SU-DHL-6 (cell line): ENCODE results near the gene HOXC12.

ENCODE experiments used
- H2AFZ ChIP-seq: fragments of 200-600 bp; sonication (generic); 2 replicates; pipeline ENCODE4 v1.6.1; 2014; ENCODE audit warnings: low read depth, mild to moderate bottlenecking, moderate library complexity, mixed read lengths, antibody characterized with exemption, low read length; ENCODE audit not compliant: severe bottlenecking
- H3F3A ChIP-seq: fragments of 200-600 bp; shearing (Covaris generic); 2 replicates; pipeline ENCODE4 v1.6.0; 2016; ENCODE audit warnings: antibody characterized with exemption, mild to moderate bottlenecking; ENCODE audit not compliant: insufficient read depth
- H3K27ac ChIP-seq: fragments of 200-600 bp; sonication (generic); 2 replicates; pipeline ENCODE4 v1.5.1; 2016; ENCODE audit warnings: low read depth, mild to moderate bottlenecking, low read length, moderate library complexity, mixed read lengths
- H3K27me3 ChIP-seq: fragments of 200-600 bp; sonication (generic), shearing (Covaris generic); 2 replicates; pipeline ENCODE4 v1.6.0; 2014; ENCODE audit warnings: mild to moderate bottlenecking, low read length
- H3K36me3 ChIP-seq: fragments of 200-600 bp; sonication (generic); 2 replicates; pipeline ENCODE4 v1.6.1; 2014; ENCODE audit warnings: mild to moderate bottlenecking, low read length, mixed read lengths
- H3K4me2 ChIP-seq: fragments of 300-600, 200-600 bp; shearing (Covaris generic), sonication (generic); 2 replicates; pipeline ENCODE4 v1.6.0; 2014; ENCODE audit warnings: low read length, low read depth, mild to moderate bottlenecking; ENCODE audit not compliant: poor library complexity, severe bottlenecking
- H3K4me3 ChIP-seq: fragments of 200-600 bp; sonication (generic); 2 replicates; pipeline ENCODE4 v1.5.1; 2014; ENCODE audit warnings: antibody characterized with exemption, low read length, mild to moderate bottlenecking, mixed read lengths; ENCODE audit not compliant: insufficient read depth, poor library complexity, severe bottlenecking
- H3K79me2 ChIP-seq: fragments of 200-600 bp; sonication (generic); 2 replicates; pipeline ENCODE4 v1.6.1; 2014; ENCODE audit warnings: mild to moderate bottlenecking, low read length, moderate library complexity; ENCODE audit not compliant: insufficient read depth
- H3K9ac ChIP-seq: fragments of 200-600 bp; sonication (generic); 2 replicates; pipeline ENCODE4 v1.7.0; 2014; ENCODE audit warnings: mild to moderate bottlenecking, low read length
- H3K9me2 ChIP-seq: fragments of 200-600 bp; sonication (generic); replicated peaks from 2 replicates; pipeline ENCODE4 v1.6.1; 2014; ENCODE audit warnings: low read length; ENCODE audit not compliant: insufficient read depth
- H3K9me3 ChIP-seq: fragments of 200-600 bp; sonication (generic); 2 replicates; pipeline ENCODE4 v1.6.1; 2014; ENCODE audit warnings: low read length, mixed read lengths; ENCODE audit not compliant: insufficient read depth
- H4K20me1 ChIP-seq: fragments of 200-600 bp; sonication (generic); 2 replicates; pipeline ENCODE4 v1.6.1; 2014; ENCODE audit warnings: low read depth, mild to moderate bottlenecking, antibody characterized with exemption, low read length, moderate library complexity, mixed read lengths
- CTCF ChIP-seq: fragments of 200-600 bp; sonication (generic); IDR thresholded peaks from one replicate; pipeline ENCODE4 v1.5.1; 2017; ENCODE audit warnings: antibody characterized with exemption, mild to moderate bottlenecking, low read length, moderate library complexity; ENCODE audit not compliant: insufficient read depth, poor library complexity, severe bottlenecking
- EZH2phosphoT487 ChIP-seq: fragments of 200-600 bp; sonication (generic), shearing (Covaris generic); conservative IDR thresholded peaks from 2 replicates; pipeline ENCODE4 v1.6.1; 2018; ENCODE audit warnings: mild to moderate bottlenecking, antibody characterized with exemption, low read length, moderate library complexity, mixed read lengths

HOXC12 gene

GRCh38 chr12:54004063-54004840 lies 49.5 kb downstream of the HOXC12 start:
- Histone ChIP-seq H2AFZ (no peak overlapping the region), H3K36me3 (no peaks in the 10 kb centered on the region), H3K9me3 (no peaks in the 10 kb centered on the region), H3K27me3 (no peaks in the 10 kb centered on the region), H3K9me2 (no peaks in the 10 kb centered on the region), H3K9ac (no peak overlapping the region), H3K79me2 (no peaks in the 10 kb centered on the region), H3K27ac (no peak overlapping the region), H3F3A (no peaks in the 10 kb centered on the region), H3K4me3 (no peak overlapping the region), H4K20me1 (no peaks in the 10 kb centered on the region), H3K4me2 (no peak overlapping the region)
- no peak for TF ChIP-seq CTCF
- no peak for TF ChIP-seq EZH2phosphoT487

- no peak overlapping the region for H3K4me3 ChIP-seq
- H3K9me2 ChIP-seq, result no peaks in the 10 kb centered on the region
- no peak overlapping the region for H2AFZ ChIP-seq
- H3K36me3 ChIP-seq, result no peaks in the 10 kb centered on the region
- H3K9me3 ChIP-seq, result no peaks in the 10 kb centered on the region
- no peaks in the 10 kb centered on the region for H4K20me1 ChIP-seq
- no peaks in the 10 kb centered on the region for H3K27me3 ChIP-seq
- no peak for TF ChIP-seq CTCF
- no peak for TF ChIP-seq EZH2phosphoT487
- H3K27ac ChIP-seq, result no peak overlapping the region
- H3K79me2 ChIP-seq, result no peaks in the 10 kb centered on the region
- H3K9ac ChIP-seq, result no peak overlapping the region
- no peaks in the 10 kb centered on the region for H3F3A ChIP-seq
- no peak overlapping the region for H3K4me2 ChIP-seq
Observed at GRCh38 chr12:54004841-54005530, 50.3 kb downstream of the HOXC12 start.

GRCh38 chr12:54005531-54005852 lies 50.8 kb downstream of the HOXC12 start:
- Histone ChIP-seq H3F3A (no peaks in the 10 kb centered on the region), H3K79me2 (no peaks in the 10 kb centered on the region), H3K4me2 (no peak overlapping the region), H3K27me3 (no peaks in the 10 kb centered on the region), H3K9ac (no peak overlapping the region), H3K36me3 (no peaks in the 10 kb centered on the region), H2AFZ (no peak overlapping the region), H3K9me2 (no peaks in the 10 kb centered on the region), H3K4me3 (no peak overlapping the region), H3K9me3 (no peaks in the 10 kb centered on the region), H3K27ac (no peak overlapping the region), H4K20me1 (no peaks in the 10 kb centered on the region)
- TF ChIP-seq EZH2phosphoT487, result no peak
- no peak for TF ChIP-seq CTCF
